Hippocampal formation (tissue), 2 donors: Measurements from ENCODE around the gene PAPSS2.
"Not testable (repeated sequence)": the region's sequence is repeated elsewhere in the genome, so short reads cannot be mapped to it uniquely, and the experiment has no call there.

Experiments used
- DNase-seq, 2 donors: peaks; one replicate each; lab custom pipeline; 2025; lab: John Stamatoyannopoulos, UW

Gene PAPSS2

DNA sequence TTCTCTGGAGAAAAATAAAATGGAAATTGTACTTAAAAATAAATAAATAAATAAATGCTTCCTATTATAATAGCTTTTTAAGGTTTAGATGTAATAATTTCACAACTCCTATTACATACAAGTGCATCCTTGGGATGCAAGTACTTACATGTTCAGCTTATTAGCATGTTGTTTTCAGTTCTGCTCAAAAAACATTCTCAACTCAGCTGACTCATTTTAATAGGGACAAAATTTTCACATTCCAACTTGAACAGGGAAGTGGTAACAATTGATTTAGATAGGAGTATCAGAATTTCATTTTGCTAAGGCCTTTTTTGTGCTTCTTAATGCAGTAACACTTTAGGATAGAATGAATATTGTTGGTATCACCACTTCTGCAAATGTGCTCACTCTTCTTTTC is 16.7 kb upstream of the PAPSS2 start:
- no peak for DNase-seq

GRCh38 chr10:87643920-87644319 is 15.8 kb upstream of the PAPSS2 start:
- DNase-seq: no peak

DNA sequence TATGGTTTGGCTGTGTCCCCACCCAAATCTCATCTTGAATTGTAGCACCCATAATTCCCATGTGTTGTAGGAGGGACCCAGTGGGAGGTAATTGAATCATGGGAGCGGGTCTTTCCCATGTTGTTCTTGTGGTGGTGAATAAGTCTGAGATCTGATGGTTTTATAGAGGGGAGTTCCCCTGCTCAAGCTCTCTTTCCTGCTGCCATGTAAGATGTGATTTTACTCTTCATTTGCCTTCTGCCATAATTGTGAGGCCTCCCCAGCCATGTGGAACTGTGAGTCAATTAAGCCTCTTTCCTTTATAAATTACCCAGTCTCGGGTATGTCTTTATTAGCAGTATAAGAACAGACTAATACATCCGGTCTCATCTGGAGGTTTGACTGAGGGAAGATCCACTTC is 15.2 kb upstream of the PAPSS2 start:
- DNase-seq: not testable (repeated sequence)

GRCh38 chr10:87646192-87646909 is 13.3 kb upstream of the PAPSS2 start:
- DNase-seq: no peak

DNA sequence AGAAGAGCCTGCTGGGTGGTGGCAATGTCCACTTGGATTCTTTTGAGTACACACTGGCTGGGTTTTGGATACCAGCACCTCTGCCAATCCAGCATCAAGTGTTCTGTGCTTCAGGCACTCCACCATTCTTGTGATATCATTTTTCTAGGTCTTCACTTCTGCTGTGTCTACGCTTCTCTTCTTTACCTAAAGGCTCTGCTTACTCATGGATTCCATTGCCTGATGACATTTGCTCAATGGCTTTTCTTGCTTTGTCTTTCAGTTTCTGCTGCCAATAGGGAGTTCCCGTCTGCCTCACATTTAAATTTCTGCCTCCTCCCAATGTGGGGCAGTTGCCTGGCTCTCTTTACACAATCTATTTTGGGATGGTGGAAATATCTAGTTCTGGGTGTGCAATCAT is 12.7 kb upstream of the PAPSS2 start:
- no peak for DNase-seq

GRCh38 chr10:87650838-87651589 is 8.7 kb upstream of the PAPSS2 start:
- DNase-seq: no peak

DNA sequence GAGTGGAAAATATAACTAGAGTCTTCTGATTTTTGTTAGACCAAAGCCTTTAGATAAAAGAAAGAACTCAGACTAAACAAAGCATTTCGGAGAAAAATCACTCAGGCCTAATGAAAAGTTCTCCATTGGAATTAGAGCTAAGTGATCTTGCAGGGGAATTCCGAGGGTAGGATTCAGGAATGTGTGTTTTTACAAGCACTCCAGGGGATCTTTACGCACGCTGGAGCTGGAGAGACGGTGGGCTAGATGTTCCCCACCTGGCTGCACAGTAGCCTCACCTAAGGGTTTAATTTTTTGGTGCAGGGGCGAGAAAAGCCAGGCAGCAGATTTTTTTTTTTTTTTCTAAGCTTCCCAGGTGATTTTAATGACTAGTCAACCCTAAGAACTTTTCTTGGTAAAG is 7.9 kb upstream of the PAPSS2 start:
- no peak for DNase-seq

DNA sequence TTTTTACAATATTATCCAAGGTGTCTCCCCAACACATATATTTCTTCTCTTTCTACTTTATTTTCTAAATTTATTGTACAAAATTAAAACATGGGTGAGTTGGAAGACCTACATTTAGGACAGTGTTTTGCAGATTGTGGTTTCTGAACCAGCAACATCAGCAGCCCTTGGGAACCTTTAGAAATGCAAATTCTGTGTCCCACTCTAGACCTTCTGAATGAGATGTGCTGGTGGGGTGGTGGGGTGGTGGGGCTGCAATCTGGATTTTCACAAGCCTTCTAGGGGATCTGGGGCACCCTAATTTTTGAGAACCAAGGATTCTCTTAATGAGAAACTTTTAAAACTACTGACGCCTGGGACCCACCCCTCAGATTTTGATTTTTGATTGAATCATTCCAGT is 7.4 kb upstream of the PAPSS2 start:
- DNase-seq: no peak

DNA sequence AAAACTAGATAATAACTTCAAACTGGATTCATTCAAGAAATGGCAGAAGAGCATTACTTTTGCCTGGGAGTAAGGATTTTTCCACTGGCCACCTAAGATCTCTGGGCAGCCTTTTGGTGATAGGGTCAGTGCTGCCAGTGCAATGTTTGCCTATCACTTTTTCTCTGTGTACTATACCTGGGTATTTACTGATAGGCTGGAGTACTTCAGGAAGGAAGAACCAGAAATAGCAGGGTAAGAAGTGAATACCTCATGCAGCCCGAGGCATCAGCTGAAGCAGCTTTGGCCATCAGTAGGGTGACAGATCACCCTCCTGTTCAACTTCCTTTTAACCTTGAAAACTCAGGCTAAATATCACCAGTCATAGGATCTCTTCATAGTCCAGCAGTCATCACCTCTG is 5.5 kb upstream of the PAPSS2 start:
- no peak for DNase-seq

DNA sequence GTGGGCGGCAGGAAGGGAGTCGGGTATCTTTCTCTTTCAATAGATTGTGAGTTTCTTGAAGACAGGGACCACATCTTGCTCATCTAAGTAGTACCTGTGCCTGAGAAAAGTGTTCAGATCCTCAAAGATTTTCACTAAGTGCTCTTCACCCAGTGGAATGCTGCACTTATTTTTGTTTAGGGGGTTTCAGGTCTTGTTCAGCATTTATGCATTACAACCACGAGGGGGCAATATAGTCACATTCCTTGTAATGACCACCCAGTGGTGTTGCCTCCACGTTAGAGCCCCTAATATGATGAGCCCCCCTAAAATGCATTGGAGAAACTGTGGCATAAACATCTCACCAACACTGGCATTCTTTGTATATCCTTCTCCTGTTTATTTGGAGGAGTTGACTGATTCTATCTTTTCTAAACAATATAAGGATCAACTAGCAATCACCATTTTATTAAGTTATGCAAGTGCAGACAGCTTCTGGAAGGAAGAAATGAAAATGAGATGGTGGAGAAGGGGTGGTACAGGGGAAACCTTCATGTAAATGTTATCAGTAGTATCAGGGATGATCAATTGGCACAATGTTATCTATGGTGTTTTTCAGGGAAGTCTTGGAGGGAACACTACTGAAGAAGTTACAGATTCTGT is 3.1 kb upstream of the PAPSS2 start:
- DNase-seq: peak in 1 of 2 donors; percentile 8

- no peak for DNase-seq
These were observed 2.3 kb upstream of the PAPSS2 start for GRCh38 chr10:87657371-87657770.

DNA sequence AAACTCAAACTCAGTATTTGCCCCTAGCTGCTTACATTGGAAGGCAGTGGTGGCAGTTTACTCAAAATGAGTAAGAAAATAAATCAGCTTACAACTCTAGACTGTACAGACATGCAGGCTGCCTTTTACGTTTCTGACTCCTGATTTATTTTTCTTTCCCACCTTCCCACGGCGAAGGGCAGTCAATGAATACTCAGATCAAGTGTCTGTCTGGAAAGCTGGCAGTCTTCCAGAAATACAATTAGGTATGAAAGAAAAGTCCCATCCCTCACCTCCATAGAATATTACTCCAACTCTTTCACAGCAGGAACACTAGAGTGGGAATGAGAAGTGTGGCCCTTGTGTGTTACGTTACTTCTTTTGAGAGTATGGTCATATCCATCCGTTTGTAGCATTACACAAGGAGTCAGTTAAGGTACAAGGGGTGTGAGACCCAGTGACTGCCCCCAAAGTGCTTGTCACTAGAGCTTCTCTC is 1.3 kb upstream of the PAPSS2 start:
- DNase-seq: no peak

GRCh38 chr10:87658858-87659555 is 671 bp upstream of the PAPSS2 start:
- DNase-seq: no peak

DNA sequence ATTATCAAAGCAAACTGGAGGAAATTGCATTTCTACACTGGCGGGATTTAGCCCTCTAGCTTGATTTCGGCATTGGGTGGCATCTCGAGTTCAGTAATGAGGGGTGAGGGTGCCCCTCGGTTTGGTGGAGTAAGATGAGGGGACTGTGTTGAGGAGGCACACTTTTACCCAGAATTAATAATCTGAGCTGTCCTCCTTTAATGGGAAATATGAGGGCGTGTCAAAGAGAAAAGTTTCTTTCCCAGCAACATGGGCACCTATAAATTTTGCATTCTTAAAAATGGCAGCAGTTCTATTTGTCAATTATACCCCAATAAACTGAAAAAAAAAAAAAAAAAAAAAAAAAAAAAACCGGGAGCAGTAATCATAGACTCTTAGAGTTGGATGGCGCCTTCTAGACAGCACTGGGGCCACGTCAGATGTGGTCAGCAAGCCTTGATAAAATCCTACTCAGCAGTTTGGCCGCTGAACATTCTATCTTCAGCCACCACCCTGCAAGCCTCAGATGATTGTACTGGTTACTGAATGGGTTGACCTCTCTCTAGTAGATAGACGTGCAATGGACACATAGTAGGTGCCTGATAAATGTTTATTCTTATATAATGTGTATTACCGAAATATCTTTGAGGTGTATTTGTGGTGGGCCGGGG is 931 bp downstream of the PAPSS2 start:
- no peak for DNase-seq

DNA sequence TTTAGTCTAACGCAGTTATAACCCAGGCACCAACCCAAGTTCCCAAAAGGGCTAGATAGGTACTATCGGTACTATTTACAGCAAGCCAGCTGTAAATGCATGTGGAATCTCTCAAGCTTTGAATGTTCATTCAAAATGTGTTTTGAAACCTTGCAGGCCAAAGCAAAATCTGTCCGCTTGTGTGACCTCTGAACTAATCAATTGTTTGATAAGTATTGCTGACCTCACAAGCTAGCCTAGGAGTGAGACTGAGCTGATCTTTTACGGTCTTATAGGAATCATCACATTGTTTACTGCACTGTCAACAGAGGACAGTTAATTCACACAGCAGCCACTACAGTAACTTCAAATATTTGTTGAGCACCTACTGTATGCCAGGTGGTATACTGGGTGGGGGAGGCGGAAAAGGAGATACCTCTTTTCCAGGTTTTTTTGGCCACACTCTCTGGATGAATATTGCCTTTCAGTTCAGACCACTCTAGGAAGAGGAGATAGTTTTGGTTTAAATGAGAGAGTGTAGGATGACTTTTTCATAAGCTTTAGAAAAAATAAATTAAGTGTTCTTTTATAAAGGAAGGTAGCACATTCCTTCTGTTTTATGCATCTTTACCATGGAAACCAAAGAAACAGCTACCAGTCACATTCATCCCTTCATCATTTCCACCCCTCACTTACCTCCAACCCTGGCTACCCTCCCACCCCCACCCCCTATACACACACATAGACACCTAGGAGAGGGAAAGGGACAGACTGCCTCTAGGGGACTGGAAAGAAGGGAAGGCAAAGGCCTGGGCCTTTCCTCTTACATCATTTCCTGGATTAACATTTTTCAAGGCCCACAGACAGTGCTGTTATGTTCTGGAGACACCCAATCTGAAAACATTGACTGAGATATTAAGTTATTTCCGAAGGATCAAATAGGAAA is 2.4 kb downstream of the PAPSS2 start:
- no peak for DNase-seq

DNA sequence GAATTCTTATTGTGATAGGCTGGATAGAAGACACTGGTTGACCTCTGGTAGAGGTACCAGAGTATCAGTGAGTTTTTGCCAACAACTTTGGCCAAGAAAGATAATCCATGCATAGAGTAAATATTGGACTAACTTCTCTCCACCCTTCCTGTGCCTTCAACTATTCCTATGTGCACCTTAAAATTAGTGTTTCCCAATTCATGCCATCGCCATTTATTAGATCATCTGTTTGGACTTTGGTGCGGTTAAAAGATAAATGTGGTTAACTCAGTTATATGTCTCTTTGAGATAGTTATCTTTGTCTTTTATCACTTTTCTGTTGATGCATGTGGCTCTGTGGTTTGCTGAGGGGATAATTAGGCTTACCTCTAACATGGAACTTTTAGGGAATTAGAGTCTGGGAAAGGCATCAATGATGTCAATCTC is 4.6 kb downstream of the PAPSS2 start:
- no peak for DNase-seq

- no peak for DNase-seq
These were observed 7.8 kb downstream of the PAPSS2 start for GRCh38 chr10:87667493-87667892.

DNA sequence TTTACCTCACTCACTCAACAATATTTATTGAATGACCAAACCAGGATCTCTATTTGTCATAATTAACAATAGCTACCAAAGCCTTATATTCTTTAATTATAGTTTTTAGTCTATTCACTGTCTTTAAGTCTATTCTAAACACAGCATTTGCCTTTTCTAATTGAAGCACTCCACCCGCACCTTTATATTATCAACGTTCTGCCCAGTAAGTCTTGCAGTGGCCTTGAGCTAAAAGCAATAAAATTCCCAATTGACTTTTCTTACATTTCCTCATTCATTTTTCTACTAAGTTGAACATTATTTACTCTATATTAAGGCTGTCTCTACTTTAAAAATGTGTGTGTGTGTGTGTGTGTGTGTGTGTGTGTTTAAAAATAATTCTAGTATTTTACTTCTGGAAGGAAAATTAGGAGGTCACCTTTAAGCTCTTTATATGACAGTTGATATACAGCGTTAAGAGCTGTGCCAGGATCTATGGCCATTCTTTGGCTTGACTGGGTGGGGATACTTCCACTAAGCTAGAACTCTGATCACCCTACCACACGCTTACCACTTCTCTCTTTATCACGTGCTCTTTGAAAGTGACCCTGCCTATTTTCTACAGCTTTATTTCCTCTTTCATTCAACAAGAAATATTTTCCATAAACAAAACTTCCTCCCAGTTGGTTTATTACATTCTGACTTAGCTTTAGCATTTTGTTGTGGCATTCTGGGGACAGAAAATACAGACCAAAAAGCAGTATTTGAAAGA is 8.8 kb downstream of the PAPSS2 start:
- no peak for DNase-seq

GRCh38 chr10:87669752-87670151 is 10.1 kb downstream of the PAPSS2 start:
- no peak for DNase-seq

GRCh38 chr10:87670586-87670985 is 10.9 kb downstream of the PAPSS2 start:
- DNase-seq: no peak
